Astrocyte (in vitro differentiated cells and primary cell): ENCODE measurements around the gene NSUN6. TPM values are rescaled to one million over a fixed set of nuclear protein-coding genes. Genes with fewer than 3 reads are reported as not detected.

ENCODE experiments used
- DNase-seq: peaks from one replicate; pipeline ENCODE4 v3.0.0-alpha.2; 2010; ENCODE audit warnings: low read depth
- FAIRE-seq: peaks from 2 replicates; lab custom pipeline; 2011; peaks lifted over from hg19 to GRCh38; lab: Jason Lieb, UNC
- H2AFZ ChIP-seq: 2 replicates; pipeline ENCODE4 v1.6.0; 2012; ENCODE audit warnings: low read depth, low read length, inconsistent platforms
- H3K27ac ChIP-seq: 2 replicates; pipeline ENCODE4 v1.5.1; 2011; ENCODE audit warnings: low read depth, low read length, inconsistent platforms
- H3K27me3 ChIP-seq: 2 replicates; pipeline ENCODE4 v1.6.0; 2011; ENCODE audit warnings: low read length, inconsistent platforms; ENCODE audit not compliant: insufficient read depth
- H3K36me3 ChIP-seq: 2 replicates; pipeline ENCODE4 v1.5.1; 2011; ENCODE audit warnings: low read length, inconsistent platforms; ENCODE audit not compliant: insufficient read depth
- H3K4me1 ChIP-seq: 2 replicates; pipeline ENCODE4 v1.5.1; 2011; ENCODE audit warnings: low read length, inconsistent platforms; ENCODE audit not compliant: insufficient read depth
- H3K4me2 ChIP-seq: 2 replicates; pipeline ENCODE4 v1.6.0; 2012; ENCODE audit warnings: low read length, inconsistent platforms
- H3K4me3 ChIP-seq: 2 replicates; pipeline ENCODE4 v1.5.1; 2011; ENCODE audit warnings: low read depth, mild to moderate bottlenecking, low read length, inconsistent platforms; ENCODE audit not compliant: insufficient read depth
- H3K79me2 ChIP-seq: 2 replicates; pipeline ENCODE4 v1.6.0; 2012; ENCODE audit warnings: mild to moderate bottlenecking, low read length, inconsistent platforms; ENCODE audit not compliant: insufficient read depth
- H3K9ac ChIP-seq: 2 replicates; pipeline ENCODE4 v1.6.0; 2012; ENCODE audit warnings: mild to moderate bottlenecking, low read length, inconsistent platforms
- H3K9me3 ChIP-seq: 2 replicates; pipeline ENCODE4 v1.5.1; 2012; ENCODE audit warnings: low read depth, mild to moderate bottlenecking, low read length, inconsistent platforms; ENCODE audit not compliant: insufficient read depth
- H4K20me1 ChIP-seq: 2 replicates; pipeline ENCODE4 v1.6.0; 2012; ENCODE audit warnings: low read length, inconsistent platforms; ENCODE audit not compliant: insufficient read depth
- H3K27ac Mint-ChIP-seq: one replicate; pipeline ENCODE4 v1.8.0; 2021; ENCODE audit warnings: mild to moderate bottlenecking, mixed read lengths; ENCODE audit not compliant: unreplicated experiment
- H3K27me3 Mint-ChIP-seq: one replicate; pipeline ENCODE4 v1.8.0; 2021; ENCODE audit warnings: low read depth, mixed read lengths; ENCODE audit not compliant: unreplicated experiment
- H3K36me3 Mint-ChIP-seq: one replicate; pipeline ENCODE4 v1.8.0; 2021; ENCODE audit warnings: low read depth, mixed read lengths; ENCODE audit not compliant: unreplicated experiment
- H3K4me1 Mint-ChIP-seq: one replicate; pipeline ENCODE4 v1.8.0; 2021; ENCODE audit warnings: low read depth, mixed read lengths; ENCODE audit not compliant: unreplicated experiment
- H3K4me3 Mint-ChIP-seq: one replicate; pipeline ENCODE4 v1.8.0; 2021; ENCODE audit warnings: mild to moderate bottlenecking, moderate library complexity, mixed read lengths; ENCODE audit not compliant: unreplicated experiment
- H3K9me3 Mint-ChIP-seq: one replicate; pipeline ENCODE4 v1.8.0; 2021; ENCODE audit warnings: mild to moderate bottlenecking, mixed read lengths; ENCODE audit not compliant: unreplicated experiment
- CTCF ChIP-seq: IDR thresholded peaks from 2 replicates; pipeline ENCODE4 v1.5.1; 2011; ENCODE audit warnings: low read depth, mild to moderate bottlenecking, inconsistent platforms, low read length, moderate library complexity; ENCODE audit not compliant: insufficient read depth
- EZH2 ChIP-seq: IDR thresholded peaks from 2 replicates; pipeline ENCODE4 v1.6.1; 2012; ENCODE audit warnings: mild to moderate bottlenecking, low read length, inconsistent platforms; ENCODE audit not compliant: insufficient read depth
- total RNA-seq: library from RNA; stranded (reverse); gene quantifications from 2 replicates; pipeline ENCODE4 v1.2.1, GENCODE V29; 2021

The NSUN6 gene
- total RNA-seq, 1 donor from 2014 or later = 7.3 TPM

DNA sequence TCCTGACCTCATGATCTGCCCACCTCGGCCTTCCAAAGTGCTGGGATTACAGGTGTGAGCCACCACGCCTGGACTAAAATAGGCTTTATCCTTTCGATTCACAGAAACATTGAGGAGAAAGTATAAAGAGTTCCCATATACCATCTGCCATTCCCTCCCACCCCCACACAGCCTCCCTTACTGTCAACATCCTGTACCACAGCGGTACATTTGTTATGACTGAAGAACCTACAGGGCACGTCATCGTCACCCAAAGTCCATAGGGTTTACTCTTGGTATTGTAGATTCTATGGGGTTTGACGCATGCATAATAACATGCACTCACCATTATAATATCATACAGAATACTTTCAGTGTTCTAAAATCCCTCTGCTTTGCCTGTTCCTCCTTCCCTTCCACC, 35.8 kb upstream of the NSUN6 start:
- Mint-ChIP-seq H3K4me3 (no peak overlapping the region), H3K9me3 (no peaks in the 10 kb centered on the region), H3K27me3 (no peaks in the 10 kb centered on the region), H3K36me3 (peaks cover 2% of the 10 kb centered on the region), H3K27ac (no peak overlapping the region), H3K4me1 (peaks cover 21% of the 10 kb centered on the region)
- H3K27ac ChIP-seq = no peak overlapping the region
- DNase-seq = no peak
- no peak for TF ChIP-seq EZH2
- no peak for TF ChIP-seq CTCF
- no peaks in the 10 kb centered on the region for H3K27me3 ChIP-seq
- H3K36me3 ChIP-seq = no peaks in the 10 kb centered on the region
- no peak overlapping the region for H3K4me3 ChIP-seq
- no peak for FAIRE-seq
- no peak overlapping the region for H3K4me2 ChIP-seq
- peaks cover 16% of the 10 kb centered on the region for H3K4me1 ChIP-seq
- no peak overlapping the region for H2AFZ ChIP-seq
- no peaks in the 10 kb centered on the region for H3K9me3 ChIP-seq
- no peaks in the 10 kb centered on the region for H3K79me2 ChIP-seq
- no peak overlapping the region for H3K9ac ChIP-seq
- H4K20me1 ChIP-seq = no peaks in the 10 kb centered on the region

DNA sequence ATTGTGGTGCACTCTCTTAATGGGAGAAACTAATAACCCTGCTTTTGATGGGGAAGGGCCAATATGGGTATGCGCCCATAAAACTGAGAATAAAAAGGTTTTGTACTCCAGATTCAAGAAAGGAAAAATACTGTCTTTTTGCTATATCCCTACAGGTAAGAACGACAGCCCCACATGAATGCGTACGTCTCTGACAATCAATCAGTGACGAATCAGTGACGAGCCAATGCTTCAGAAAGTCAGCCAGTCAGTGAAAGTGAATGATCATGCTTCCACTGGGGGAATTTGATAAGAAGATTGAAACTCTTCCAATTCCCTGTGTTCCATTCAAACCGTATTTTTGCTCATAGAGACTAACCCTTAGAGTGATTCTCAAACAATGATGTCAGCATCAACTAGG, 34.2 kb upstream of the NSUN6 start:
- H2AFZ ChIP-seq = no peak overlapping the region
- peaks cover 24% of the 10 kb centered on the region for H3K4me1 ChIP-seq
- no peak overlapping the region for H3K27ac ChIP-seq
- Mint-ChIP-seq H3K9me3 (no peaks in the 10 kb centered on the region), H3K27me3 (no peaks in the 10 kb centered on the region), H3K27ac (no peak overlapping the region), H3K4me3 (no peak overlapping the region), H3K36me3 (peaks cover 2% of the 10 kb centered on the region), H3K4me1 (peaks cover 30% of the 10 kb centered on the region)
- no peak overlapping the region for H3K4me3 ChIP-seq
- no peaks in the 10 kb centered on the region for H4K20me1 ChIP-seq
- H3K36me3 ChIP-seq = no peaks in the 10 kb centered on the region
- H3K79me2 ChIP-seq = no peaks in the 10 kb centered on the region
- no peaks in the 10 kb centered on the region for H3K9me3 ChIP-seq
- H3K9ac ChIP-seq = no peak overlapping the region
- no peaks in the 10 kb centered on the region for H3K27me3 ChIP-seq
- TF ChIP-seq EZH2 = no peak
- TF ChIP-seq CTCF = no peak
- DNase-seq (no peak), FAIRE-seq (no peak)
- H3K4me2 ChIP-seq = no peak overlapping the region

- Mint-ChIP-seq H3K36me3 (peaks cover 2% of the 10 kb centered on the region), H3K27me3 (no peaks in the 10 kb centered on the region), H3K4me3 (no peak overlapping the region), H3K9me3 (no peaks in the 10 kb centered on the region), H3K4me1 (peaks cover 30% of the 10 kb centered on the region), H3K27ac (no peak overlapping the region)
- no peaks in the 10 kb centered on the region for H3K9me3 ChIP-seq
- H2AFZ ChIP-seq = no peak overlapping the region
- DNase-seq (no peak), FAIRE-seq (no peak)
- H3K36me3 ChIP-seq = no peaks in the 10 kb centered on the region
- TF ChIP-seq EZH2 (no peak), CTCF (no peak)
- H3K79me2 ChIP-seq = no peaks in the 10 kb centered on the region
- H3K4me2 ChIP-seq = no peak overlapping the region
- H3K4me1 ChIP-seq = peaks cover 24% of the 10 kb centered on the region
- no peak overlapping the region for H3K4me3 ChIP-seq
- no peaks in the 10 kb centered on the region for H4K20me1 ChIP-seq
- H3K9ac ChIP-seq = no peak overlapping the region
- H3K27me3 ChIP-seq = no peaks in the 10 kb centered on the region
- H3K27ac ChIP-seq = no peak overlapping the region
Measured at GRCh38 chr10:18684953-18685352, 33.6 kb upstream of the NSUN6 start.
